ENCODE results near the gene CH25H. TPM values are rescaled to one million over a fixed set of nuclear protein-coding genes. Genes with fewer than 3 reads are reported as not detected.

CH25H gene
- polyA plus RNA-seq, 3 donors: 0.09 to 1.2 TPM; not detected in 1

DNA sequence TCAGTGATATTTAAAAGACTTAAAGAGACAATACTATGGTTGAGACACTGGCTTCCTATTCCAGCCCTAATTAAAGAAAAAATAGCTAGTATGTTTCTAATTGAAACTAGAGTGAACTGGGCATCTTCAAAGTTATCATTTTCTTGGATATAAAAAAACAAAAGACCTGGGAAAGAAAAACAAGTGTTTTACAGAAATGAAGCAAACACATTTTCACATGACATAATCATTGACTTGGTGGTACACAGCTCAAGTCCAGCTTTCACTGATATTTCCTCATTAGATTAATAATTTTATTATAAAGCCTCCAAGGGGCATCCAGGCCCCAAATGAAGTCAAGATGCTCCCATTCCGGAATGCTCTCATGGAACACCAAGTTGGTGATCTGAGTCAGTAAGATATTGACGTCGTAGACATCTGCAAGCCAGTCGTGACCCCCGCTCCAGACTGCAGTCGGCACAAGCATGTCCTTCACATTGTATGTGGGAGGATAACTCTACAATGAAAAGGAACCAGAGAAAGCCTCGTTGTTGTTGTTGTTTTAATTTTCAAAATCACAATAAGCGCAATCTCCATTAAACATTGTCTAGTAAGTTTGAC is 7.5 kb upstream of the CH25H start:
- WGBS (ENCODE audit: insufficient coverage): 100% methylated on average over 3 of the region's 8 CpGs
- Mint-ChIP-seq H3K4me1 (peaks cover 9% of the 10 kb centered on the region), H3K36me3 (peaks cover 22 to 28% of the 10 kb centered on the region in 2 donors), H3K9me3 (no peaks in the 10 kb centered on the region), H3K4me3 (no peak overlapping the region), H3K27me3 (ENCODE audit: low read depth in 3 of 3) (peaks cover 3 to 10% (median 9%) of the 10 kb centered on the region in 3 donors), H3K27ac (peak overlapping the region in 1 of 7 donors; percentile 21)
- Histone ChIP-seq H3K4me2 (replicated peaks; ENCODE audit: extremely low read depth, low read length, poor library complexity, severe bottlenecking) (no peak overlapping the region), H3K9me3 (replicated peaks in 1 of 2; ENCODE audit: control insufficient read depth in 1 of 2, insufficient read depth in 1 of 2, low read length in 2 of 2) (no peaks in the 10 kb centered on the region), H3K4me3 (replicated peaks in 1 of 3; ENCODE audit: low read depth in 2 of 3, low read length in 3 of 3) (no peak overlapping the region), H3K79me2 (ENCODE audit: insufficient read depth, low read length) (no peaks in the 10 kb centered on the region), H3K4me1 (ENCODE audit: control insufficient read depth in 1 of 2, insufficient read depth in 2 of 2, low read length in 2 of 2) (peaks cover 5 to 10% of the 10 kb centered on the region in 2 donors), H3K9ac (ENCODE audit: insufficient read depth, low read length, poor library complexity, severe bottlenecking) (no peak overlapping the region), H3K36me3 (replicated peaks in 1 of 2; ENCODE audit: control insufficient read depth in 1 of 2, insufficient read depth in 2 of 2, low read length in 2 of 2) (peaks cover 29 to 39% of the 10 kb centered on the region in 2 donors), H4K20me1 (ENCODE audit: insufficient read depth, low read length) (no peaks in the 10 kb centered on the region), H2AFZ (ENCODE audit: insufficient read depth, low read depth, low read length, poor library complexity, severe bottlenecking) (no peak overlapping the region), H3K27ac (ENCODE audit: low read depth in 1 of 2, low read length in 2 of 2) (no peak overlapping the region), H3K27me3 (ENCODE audit: control insufficient read depth in 2 of 2, insufficient read depth in 2 of 2, low read length in 2 of 2) (peaks cover 9 to 21% of the 10 kb centered on the region in 2 donors)
- DNase-seq: no peak
- intact Hi-C loops (cut with micrococcal nuclease): loop anchor here (2.0 to 10.0 kb wide), 3 partner anchors 184 to 360 kb away; partner anchors contain the start of gene ANKRD22 (in 1 of the 2)
- TF ChIP-seq, protein P1, sequence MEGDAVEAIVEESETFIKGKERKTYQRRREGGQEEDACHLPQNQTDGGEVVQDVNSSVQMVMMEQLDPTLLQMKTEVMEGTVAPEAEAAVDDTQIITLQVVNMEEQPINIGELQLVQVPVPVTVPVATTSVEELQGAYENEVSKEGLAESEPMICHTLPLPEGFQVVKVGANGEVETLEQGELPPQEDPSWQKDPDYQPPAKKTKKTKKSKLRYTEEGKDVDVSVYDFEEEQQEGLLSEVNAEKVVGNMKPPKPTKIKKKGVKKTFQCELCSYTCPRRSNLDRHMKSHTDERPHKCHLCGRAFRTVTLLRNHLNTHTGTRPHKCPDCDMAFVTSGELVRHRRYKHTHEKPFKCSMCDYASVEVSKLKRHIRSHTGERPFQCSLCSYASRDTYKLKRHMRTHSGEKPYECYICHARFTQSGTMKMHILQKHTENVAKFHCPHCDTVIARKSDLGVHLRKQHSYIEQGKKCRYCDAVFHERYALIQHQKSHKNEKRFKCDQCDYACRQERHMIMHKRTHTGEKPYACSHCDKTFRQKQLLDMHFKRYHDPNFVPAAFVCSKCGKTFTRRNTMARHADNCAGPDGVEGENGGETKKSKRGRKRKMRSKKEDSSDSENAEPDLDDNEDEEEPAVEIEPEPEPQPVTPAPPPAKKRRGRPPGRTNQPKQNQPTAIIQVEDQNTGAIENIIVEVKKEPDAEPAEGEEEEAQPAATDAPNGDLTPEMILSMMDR (IDR thresholded peaks at IDR 0.05): no peak

DNA sequence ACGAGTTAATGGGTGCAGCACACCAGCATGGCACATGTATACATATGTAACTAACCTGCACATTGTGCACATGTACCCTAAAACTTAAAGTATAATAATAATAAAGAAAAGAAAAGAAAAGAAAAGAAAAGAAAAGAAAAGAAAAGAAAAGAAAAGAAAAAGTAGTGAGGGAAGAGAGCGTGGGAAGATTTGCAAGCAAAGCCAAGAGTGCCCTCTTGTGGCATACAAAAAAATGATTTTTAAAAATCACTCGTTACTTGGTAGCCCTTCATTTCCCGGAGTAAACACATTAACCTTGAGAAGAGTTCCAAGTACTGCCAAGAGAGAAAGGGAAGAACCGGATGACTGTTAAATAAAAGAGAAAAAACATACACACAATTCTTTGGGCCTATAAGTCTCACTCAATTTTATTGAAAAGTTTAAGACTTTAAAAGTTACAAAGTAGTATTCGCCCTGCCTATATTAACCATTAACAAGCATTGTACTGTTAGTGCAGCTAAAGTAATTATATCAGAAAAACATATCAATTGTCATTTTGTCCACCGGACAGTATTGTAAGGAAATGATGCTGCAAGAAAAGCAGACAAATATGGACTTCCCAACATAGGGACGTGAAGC is 6.2 kb upstream of the CH25H start:
- Histone ChIP-seq H3K27ac (ENCODE audit: low read depth in 1 of 2, low read length in 2 of 2) (no peak overlapping the region), H3K27me3 (ENCODE audit: control insufficient read depth in 2 of 2, insufficient read depth in 2 of 2, low read length in 2 of 2) (peaks cover 20 to 35% of the 10 kb centered on the region in 2 donors), H3K4me1 (ENCODE audit: control insufficient read depth in 1 of 2, insufficient read depth in 2 of 2, low read length in 2 of 2) (peaks cover 9 to 13% of the 10 kb centered on the region in 2 donors), H3K4me2 (replicated peaks; ENCODE audit: extremely low read depth, low read length, poor library complexity, severe bottlenecking) (no peak overlapping the region), H2AFZ (ENCODE audit: insufficient read depth, low read depth, low read length, poor library complexity, severe bottlenecking) (no peak overlapping the region), H3K4me3 (replicated peaks in 1 of 3; ENCODE audit: low read depth in 2 of 3, low read length in 3 of 3) (no peak overlapping the region), H3K79me2 (ENCODE audit: insufficient read depth, low read length) (no peaks in the 10 kb centered on the region), H3K36me3 (replicated peaks in 1 of 2; ENCODE audit: control insufficient read depth in 1 of 2, insufficient read depth in 2 of 2, low read length in 2 of 2) (peaks cover 23 to 27% of the 10 kb centered on the region in 2 donors), H3K9ac (ENCODE audit: insufficient read depth, low read length, poor library complexity, severe bottlenecking) (no peak overlapping the region), H3K9me3 (replicated peaks in 1 of 2; ENCODE audit: control insufficient read depth in 1 of 2, insufficient read depth in 1 of 2, low read length in 2 of 2) (no peaks in the 10 kb centered on the region), H4K20me1 (ENCODE audit: insufficient read depth, low read length) (no peaks in the 10 kb centered on the region)
- Mint-ChIP-seq H3K27me3 (ENCODE audit: low read depth in 3 of 3) (peaks cover 16 to 22% (median 21%) of the 10 kb centered on the region in 3 donors), H3K4me3 (no peak overlapping the region), H3K4me1 (peaks cover 10% of the 10 kb centered on the region), H3K36me3 (peaks cover 16 to 20% of the 10 kb centered on the region in 2 donors), H3K9me3 (peaks cover 0 to 5% (median 0%) of the 10 kb centered on the region in 7 donors), H3K27ac (peak overlapping the region in 1 of 7 donors; percentile 25)
- TF ChIP-seq, protein P1 (IDR thresholded peaks at IDR 0.05): peak; percentile 85
- DNase-seq: peak in 2 of 3 donors; percentile 37 to 43
- WGBS (ENCODE audit: insufficient coverage): no CpG with 5 or more reads among the region's 8 CpGs
- intact Hi-C loops (cut with micrococcal nuclease): loop anchor here in 1 of 2 donors (2.0 to 10.0 kb wide), 2 partner anchors 182 to 358 kb away; partner anchors contain the start of gene ANKRD22
